ENCODE results near the gene TMEM144.

TMEM144 gene

DNA sequence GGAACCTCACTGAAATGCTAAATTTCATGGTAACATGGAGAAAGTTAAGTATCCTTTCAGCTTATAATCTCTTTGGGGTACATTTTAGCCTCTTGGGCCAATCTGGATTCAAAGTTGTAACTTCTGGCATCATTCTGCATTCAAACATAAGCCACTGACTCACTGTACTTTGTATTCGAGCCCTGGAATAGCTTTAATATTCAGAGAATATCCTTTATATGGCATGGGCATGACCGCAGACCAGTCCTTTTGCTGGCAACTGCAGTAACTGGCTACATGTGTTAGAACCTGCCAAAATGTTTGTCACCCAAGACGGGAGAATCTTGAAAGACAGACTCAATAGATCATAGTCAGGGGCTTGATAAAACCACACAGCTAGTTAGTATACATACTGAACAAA, 40.8 kb upstream of the TMEM144 start:
- H3K23ac ChIP-seq (ENCODE audit: low read length in 2 of 2): no peak overlapping the region
- no peak overlapping the region for H3K27ac ChIP-seq (ENCODE audit: low read length, poor library complexity, severe bottlenecking)
- H2BK120ac ChIP-seq (ENCODE audit: low read depth, low read length): no peak overlapping the region
- H3K9me3 ChIP-seq (ENCODE audit: control insufficient read depth, low read length): no peaks in the 10 kb centered on the region
- 81% methylated on average over 3 of the region's 3 CpGs for WGBS
- DNase-seq: no peak
- peak overlapping the region; percentile 93 for H3K9ac ChIP-seq (ENCODE audit: low read length)
- no peak overlapping the region for H4K8ac ChIP-seq (ENCODE audit: low read length)
- peak overlapping the region; percentile 60 for H3K4me2 ChIP-seq (ENCODE audit: low read length, poor library complexity, severe bottlenecking)
- peak overlapping the region in 1 of 2 experiments; percentile 94 for H3K4me3 ChIP-seq (ENCODE audit: insufficient read depth in 1 of 2, low read depth in 1 of 2, low read length in 2 of 2)
- H3K18ac ChIP-seq (ENCODE audit: low read depth in 1 of 2, low read length in 2 of 2): peak overlapping the region; percentile 11 to 41
- peak overlapping the region in 1 of 2 experiments; percentile 28 for H3K4ac ChIP-seq (ENCODE audit: low read depth in 1 of 2, low read length in 2 of 2)
- no peak overlapping the region for H3K14ac ChIP-seq (ENCODE audit: low read length in 2 of 2)
- H2AFZ ChIP-seq (ENCODE audit: low read depth, low read length): no peak overlapping the region
- H3K27me3 ChIP-seq (ENCODE audit: control insufficient read depth in 1 of 2, insufficient read depth in 1 of 2, low read length in 2 of 2): no peaks in the 10 kb centered on the region
- H2BK5ac ChIP-seq (ENCODE audit: low read depth, low read length, poor library complexity, severe bottlenecking): no peak overlapping the region
- peaks cover 11% of the 10 kb centered on the region for H3K4me1 ChIP-seq (ENCODE audit: control insufficient read depth, insufficient read depth, low read depth, low read length)
- no peak overlapping the region for H2AK5ac ChIP-seq (ENCODE audit: low read length, severe bottlenecking)
- no peak overlapping the region for H4K91ac ChIP-seq (ENCODE audit: low read length)
- peaks cover 12% of the 10 kb centered on the region for H3K79me1 ChIP-seq (replicated peaks; ENCODE audit: low read length, poor library complexity, severe bottlenecking)
- H2BK15ac ChIP-seq (ENCODE audit: low read depth, poor library complexity, severe bottlenecking): no peak overlapping the region
- peaks cover 8 to 10% of the 10 kb centered on the region in 2 experiments for H3K36me3 ChIP-seq (ENCODE audit: control insufficient read depth in 1 of 2, insufficient read depth in 2 of 2, low read depth in 1 of 2, low read length in 2 of 2)
- no peak overlapping the region for H2BK12ac ChIP-seq (ENCODE audit: low read length in 2 of 2)

DNA sequence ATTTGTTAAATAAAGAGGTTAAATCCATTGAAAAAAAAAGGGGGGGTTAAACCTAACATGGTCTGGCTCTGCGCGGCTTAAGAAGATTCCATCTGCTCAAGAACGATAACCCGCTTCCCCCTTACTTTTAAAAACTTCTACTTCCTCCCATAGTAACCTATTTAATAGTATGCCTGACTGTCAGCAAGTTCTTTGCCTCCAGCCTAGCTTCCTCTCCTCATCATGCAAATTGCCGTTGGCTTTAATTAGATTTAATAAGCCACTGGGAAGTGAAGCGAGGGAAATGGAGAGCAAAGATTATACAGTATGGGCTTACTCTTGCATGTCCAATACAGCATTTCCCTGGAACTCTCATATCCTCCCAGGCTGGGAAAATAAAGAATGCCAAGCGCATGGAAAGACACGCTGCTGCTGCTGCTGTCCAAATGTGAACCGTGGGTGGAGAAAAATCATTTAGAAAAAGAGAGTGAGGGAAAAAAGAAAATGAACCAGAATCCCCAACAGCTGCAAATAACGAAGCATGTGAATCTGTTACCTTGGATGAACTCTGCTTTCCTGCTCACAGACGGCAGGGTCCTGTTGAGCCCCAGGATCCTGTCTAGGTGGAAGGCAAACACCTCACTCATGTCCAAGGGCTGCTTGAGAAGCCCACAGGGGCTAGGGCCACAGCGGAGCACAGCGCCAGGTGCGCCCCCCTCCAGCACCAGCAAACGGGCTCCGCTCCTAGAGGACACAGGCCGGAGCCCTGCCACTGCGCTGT, 40.2 kb upstream of the TMEM144 start:
- Histone ChIP-seq H2AFZ (ENCODE audit: low read depth, low read length) (no peak overlapping the region), H3K4me1 (ENCODE audit: control insufficient read depth, insufficient read depth, low read depth, low read length) (peaks cover 11% of the 10 kb centered on the region), H4K91ac (ENCODE audit: low read length) (peak overlapping the region; percentile 73), H3K36me3 (ENCODE audit: control insufficient read depth in 1 of 2, insufficient read depth in 2 of 2, low read depth in 1 of 2, low read length in 2 of 2) (peaks cover 8 to 10% of the 10 kb centered on the region in 2 experiments), H3K4me3 (ENCODE audit: insufficient read depth in 1 of 2, low read depth in 1 of 2, low read length in 2 of 2) (peak overlapping the region; percentile 47 to 94), H2BK12ac (ENCODE audit: low read length in 2 of 2) (peak overlapping the region; percentile 19 to 89), H3K9ac (ENCODE audit: low read length) (peak overlapping the region; percentile 93), H3K27me3 (ENCODE audit: control insufficient read depth in 1 of 2, insufficient read depth in 1 of 2, low read length in 2 of 2) (no peaks in the 10 kb centered on the region), H3K9me3 (ENCODE audit: control insufficient read depth, low read length) (no peaks in the 10 kb centered on the region), H2BK5ac (ENCODE audit: low read depth, low read length, poor library complexity, severe bottlenecking) (no peak overlapping the region), H3K4me2 (ENCODE audit: low read length, poor library complexity, severe bottlenecking) (peak overlapping the region; percentile 60), H2BK120ac (ENCODE audit: low read depth, low read length) (no peak overlapping the region), H3K14ac (ENCODE audit: low read length in 2 of 2) (peak overlapping the region; percentile 19 to 51), H3K18ac (ENCODE audit: low read depth in 1 of 2, low read length in 2 of 2) (peak overlapping the region; percentile 79 to 93), H3K27ac (ENCODE audit: low read length, poor library complexity, severe bottlenecking) (peak overlapping the region; percentile 43), H3K23ac (ENCODE audit: low read length in 2 of 2) (no peak overlapping the region), H4K8ac (ENCODE audit: low read length) (peak overlapping the region; percentile 92), H2BK15ac (ENCODE audit: low read depth, poor library complexity, severe bottlenecking) (no peak overlapping the region), H3K79me1 (replicated peaks; ENCODE audit: low read length, poor library complexity, severe bottlenecking) (peaks cover 12% of the 10 kb centered on the region), H2AK5ac (ENCODE audit: low read length, severe bottlenecking) (peak overlapping the region; percentile 86), H3K4ac (ENCODE audit: low read depth in 1 of 2, low read length in 2 of 2) (peak overlapping the region; percentile 32 to 57)
- peak; percentile 40 for DNase-seq
- 81% methylated on average over 18 of the region's 18 CpGs for WGBS

DNA sequence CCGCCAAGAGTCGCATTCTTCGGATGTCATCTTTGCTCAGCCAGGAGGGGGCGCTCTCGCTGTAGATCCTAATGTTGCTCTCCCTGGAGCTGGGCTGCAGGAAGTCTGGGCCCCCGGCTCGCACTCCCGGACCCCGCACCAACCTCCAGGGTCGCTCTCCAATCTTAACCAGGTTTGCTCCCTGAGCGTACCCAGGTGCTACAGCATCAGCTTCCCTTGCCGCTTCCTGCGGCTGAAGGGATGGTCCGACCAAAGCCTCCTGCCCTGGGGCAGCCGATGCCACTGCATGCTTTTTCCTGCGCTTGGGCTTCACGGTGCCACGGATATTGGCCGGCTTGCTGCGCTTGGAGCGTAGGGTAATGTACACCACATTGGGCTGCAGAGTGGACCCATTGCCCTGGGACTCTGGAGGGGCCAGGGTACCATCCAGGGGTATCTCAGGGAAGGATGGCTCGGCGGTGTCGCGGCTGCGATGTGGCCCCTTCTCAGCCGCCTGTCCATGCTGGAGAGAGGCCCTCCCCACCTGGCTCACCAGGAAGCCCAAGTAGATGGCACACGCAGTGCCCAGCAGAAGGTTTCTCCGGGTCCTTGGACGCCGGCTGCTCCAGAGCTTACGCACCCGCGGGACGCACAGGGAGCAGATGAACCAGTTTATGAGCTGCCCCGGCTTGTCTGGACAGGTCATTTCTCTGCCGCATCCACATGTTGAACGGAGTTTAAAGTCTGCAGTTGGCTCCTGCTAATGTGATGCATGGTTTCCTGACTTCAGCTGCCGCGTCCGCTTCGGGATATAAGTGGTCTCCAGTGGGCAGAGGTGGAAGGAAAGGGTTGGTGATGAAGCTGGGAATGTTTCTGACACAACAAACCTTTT, 39.4 kb upstream of the TMEM144 start:
- H3K27ac ChIP-seq (ENCODE audit: low read length, poor library complexity, severe bottlenecking): peak overlapping the region; percentile 43
- peak overlapping the region; percentile 47 to 94 for H3K4me3 ChIP-seq (ENCODE audit: insufficient read depth in 1 of 2, low read depth in 1 of 2, low read length in 2 of 2)
- no peak overlapping the region for H3K23ac ChIP-seq (ENCODE audit: low read length in 2 of 2)
- no peak overlapping the region for H2AFZ ChIP-seq (ENCODE audit: low read depth, low read length)
- peak overlapping the region; percentile 73 for H4K91ac ChIP-seq (ENCODE audit: low read length)
- peaks cover 11% of the 10 kb centered on the region for H3K4me1 ChIP-seq (ENCODE audit: control insufficient read depth, insufficient read depth, low read depth, low read length)
- peak overlapping the region; percentile 86 for H2AK5ac ChIP-seq (ENCODE audit: low read length, severe bottlenecking)
- H2BK15ac ChIP-seq (ENCODE audit: low read depth, poor library complexity, severe bottlenecking): peak overlapping the region; percentile 44
- peak; percentile 44 for DNase-seq
- 85% methylated on average over 42 of the region's 42 CpGs for WGBS
- peak overlapping the region; percentile 60 for H3K4me2 ChIP-seq (ENCODE audit: low read length, poor library complexity, severe bottlenecking)
- H3K79me1 ChIP-seq (replicated peaks; ENCODE audit: low read length, poor library complexity, severe bottlenecking): peaks cover 12% of the 10 kb centered on the region
- no peak overlapping the region for H2BK5ac ChIP-seq (ENCODE audit: low read depth, low read length, poor library complexity, severe bottlenecking)
- H2BK12ac ChIP-seq (ENCODE audit: low read length in 2 of 2): peak overlapping the region; percentile 19 to 89
- H3K4ac ChIP-seq (ENCODE audit: low read depth in 1 of 2, low read length in 2 of 2): peak overlapping the region; percentile 57 to 62
- H3K36me3 ChIP-seq (ENCODE audit: control insufficient read depth in 1 of 2, insufficient read depth in 2 of 2, low read depth in 1 of 2, low read length in 2 of 2): peaks cover 8 to 10% of the 10 kb centered on the region in 2 experiments
- peak overlapping the region; percentile 79 to 93 for H3K18ac ChIP-seq (ENCODE audit: low read depth in 1 of 2, low read length in 2 of 2)
- H4K8ac ChIP-seq (ENCODE audit: low read length): peak overlapping the region; percentile 92
- H3K14ac ChIP-seq (ENCODE audit: low read length in 2 of 2): peak overlapping the region; percentile 19 to 47
- peak overlapping the region; percentile 96 for H2BK120ac ChIP-seq (ENCODE audit: low read depth, low read length)
- peak overlapping the region; percentile 93 for H3K9ac ChIP-seq (ENCODE audit: low read length)
- H3K27me3 ChIP-seq (ENCODE audit: control insufficient read depth in 1 of 2, insufficient read depth in 1 of 2, low read length in 2 of 2): no peaks in the 10 kb centered on the region
- H3K9me3 ChIP-seq (ENCODE audit: control insufficient read depth, low read length): no peaks in the 10 kb centered on the region
